Calu3 (cell line): ENCODE measurements around the gene BMPR2. TPM values are rescaled to one million over a fixed set of nuclear protein-coding genes. Genes with fewer than 3 reads are reported as not detected.

ENCODE experiments used
- BruUV-seq: library from RNA; stranded (reverse); fragments of 400-500 nt; replicated peaks from 2 replicates; lab custom pipeline; 2021; lab: Mats Ljungman, UMichigan
- CTCF ChIA-PET: fragments of 300-600 bp; sonication (Branson Sonifier 250); formaldehyde crosslinking; loops from one replicate; lab custom pipeline; 2022; ENCODE audit warnings: antibody characterized with exemption; lab: Charles Lee
- DNase-seq: peaks from one replicate; pipeline ENCODE4 v3.0.0; 2022
- H3K27ac Mint-ChIP-seq: one replicate; pipeline ENCODE4 v1.8.0; 2022; ENCODE audit warnings: mixed read lengths; ENCODE audit not compliant: unreplicated experiment
- H3K27me3 Mint-ChIP-seq: one replicate; pipeline ENCODE4 v1.8.0; 2022; ENCODE audit warnings: mixed read lengths; ENCODE audit not compliant: unreplicated experiment
- H3K36me3 Mint-ChIP-seq: one replicate; pipeline ENCODE4 v1.8.0; 2022; ENCODE audit warnings: mild to moderate bottlenecking, moderate library complexity, mixed read lengths; ENCODE audit not compliant: insufficient read depth, unreplicated experiment
- H3K4me1 Mint-ChIP-seq: one replicate; pipeline ENCODE4 v1.8.0; 2022; ENCODE audit warnings: mild to moderate bottlenecking, low read depth, mixed read lengths; ENCODE audit not compliant: unreplicated experiment
- H3K4me3 Mint-ChIP-seq: one replicate; pipeline ENCODE4 v1.8.0; 2022; ENCODE audit warnings: mild to moderate bottlenecking, low read depth, moderate library complexity, mixed read lengths; ENCODE audit not compliant: unreplicated experiment
- H3K9me3 Mint-ChIP-seq: one replicate; pipeline ENCODE4 v1.8.0; 2022; ENCODE audit warnings: low read depth, mixed read lengths; ENCODE audit not compliant: unreplicated experiment
- CTCF ChIP-seq: fragments of 200-600 bp; IDR thresholded peaks from one replicate; pipeline ENCODE4 v1.8.0; 2022; ENCODE audit warnings: antibody characterized with exemption; ENCODE audit not compliant: unreplicated experiment
- intact Hi-C: fragments of 100-400 bp; cut with micrococcal nuclease; formaldehyde crosslinking; loops from one replicate; pipeline ENCODE4 v1.10.0; 2022; ENCODE audit not compliant: unreplicated experiment
- total RNA-seq: library from RNA; stranded (reverse); gene quantifications from 2 replicates; pipeline ENCODE4 v1.2.3, GENCODE V29; 2022

BMPR2 gene
- total RNA-seq, 1 experiment from 2014 or later = 50.1 TPM

DNA sequence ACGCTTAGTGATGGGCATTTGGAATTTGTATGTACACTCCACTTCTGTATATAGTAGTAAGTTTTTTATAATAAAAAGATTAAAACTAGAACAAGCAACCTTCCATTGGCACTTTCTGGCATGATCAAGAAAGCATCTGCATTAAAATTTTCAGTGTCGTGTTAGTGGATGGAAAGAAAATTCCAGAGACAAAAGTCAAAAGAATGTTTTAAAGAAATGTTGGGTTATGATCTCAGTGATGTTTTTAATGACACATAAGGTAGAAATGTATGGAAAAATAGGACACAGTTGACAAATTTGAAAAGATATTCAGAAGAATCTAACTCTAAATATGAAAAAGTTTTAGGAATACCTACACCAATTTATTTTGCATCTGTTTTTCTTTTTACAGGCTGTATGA lies 132.6 kb downstream of the BMPR2 start:
- no peaks in the 10 kb centered on the region for H3K27me3 Mint-ChIP-seq
- BruUV-seq = no TSS peak
- no peaks in the 10 kb centered on the region for H3K4me1 Mint-ChIP-seq
- H3K4me3 Mint-ChIP-seq = no peak overlapping the region
- no peak overlapping the region for H3K27ac Mint-ChIP-seq
- intact Hi-C loops = no loop called here
- TF ChIP-seq CTCF = no peak
- no peaks in the 10 kb centered on the region for H3K36me3 Mint-ChIP-seq
- H3K9me3 Mint-ChIP-seq = no peaks in the 10 kb centered on the region
- DNase-seq = no peak
- CTCF ChIA-PET = no interaction called here

DNA sequence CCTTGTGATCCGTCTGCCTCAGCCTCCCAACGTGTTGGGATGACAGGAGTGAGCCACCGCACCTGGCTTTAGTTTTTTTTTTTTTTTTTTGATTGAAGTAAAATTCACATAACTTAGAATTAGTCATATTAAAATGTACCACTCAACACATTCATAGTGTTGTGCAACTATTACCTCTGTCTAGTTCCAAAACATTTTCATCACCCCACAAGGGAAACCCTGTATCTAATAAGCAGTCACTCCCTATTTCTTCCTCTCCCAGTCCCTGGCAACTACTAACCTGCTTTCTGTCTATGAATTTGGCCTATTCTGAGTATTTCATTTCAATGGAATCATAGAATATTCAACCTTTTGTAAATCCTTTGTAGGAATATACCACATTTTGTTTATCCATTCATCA lies 134.8 kb downstream of the BMPR2 start:
- intact Hi-C loops = no loop called here
- TF ChIP-seq CTCF = no peak
- CTCF ChIA-PET = interaction anchor here (0.6 to 0.7 kb wide), 2 partner anchors 25 to 933 kb away, joined by 3 to 5 read pairs; no protein-coding TSS in a partner anchor
- no TSS peak for BruUV-seq
- Mint-ChIP-seq H3K27ac (no peak overlapping the region), H3K36me3 (peaks cover 6% of the 10 kb centered on the region), H3K9me3 (no peaks in the 10 kb centered on the region), H3K27me3 (no peaks in the 10 kb centered on the region), H3K4me1 (no peaks in the 10 kb centered on the region), H3K4me3 (no peak overlapping the region)
- no peak for DNase-seq

GRCh38 chr2:202512176-202512575 lies 136.0 kb downstream of the BMPR2 start:
- intact Hi-C loops = no loop called here
- no peaks in the 10 kb centered on the region for H3K9me3 Mint-ChIP-seq
- no peak overlapping the region for H3K4me3 Mint-ChIP-seq
- no peak overlapping the region for H3K27ac Mint-ChIP-seq
- TF ChIP-seq CTCF = no peak
- BruUV-seq = no TSS peak
- H3K36me3 Mint-ChIP-seq = peaks cover 6% of the 10 kb centered on the region
- no peak for DNase-seq
- CTCF ChIA-PET = no interaction called here
- no peaks in the 10 kb centered on the region for H3K27me3 Mint-ChIP-seq
- H3K4me1 Mint-ChIP-seq = no peaks in the 10 kb centered on the region

DNA sequence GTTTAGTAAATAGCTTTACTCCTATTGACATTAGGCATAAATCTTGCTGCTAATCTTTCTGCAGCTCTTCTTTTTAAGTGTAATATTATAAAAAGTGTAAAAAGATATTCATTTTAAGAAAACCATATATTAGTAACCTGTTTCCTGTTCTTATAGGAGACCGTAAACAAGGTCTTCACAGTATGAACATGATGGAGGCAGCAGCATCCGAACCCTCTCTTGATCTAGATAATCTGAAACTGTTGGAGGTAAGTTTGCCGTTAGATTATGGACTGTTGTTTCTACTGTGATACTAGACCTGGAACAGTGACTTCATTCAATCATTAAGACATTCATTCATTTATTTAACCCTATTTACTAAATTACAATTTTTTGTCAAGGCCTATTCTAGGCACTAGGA lies 138.6 kb downstream of the BMPR2 start:
- no peaks in the 10 kb centered on the region for H3K9me3 Mint-ChIP-seq

More for the DNA sequence above, 138.6 kb downstream of the BMPR2 start:
- intact Hi-C loops = no loop called here
- DNase-seq = no peak
- no peak for TF ChIP-seq CTCF
- CTCF ChIA-PET = no interaction called here
- no peaks in the 10 kb centered on the region for H3K27me3 Mint-ChIP-seq
- no peak overlapping the region for H3K27ac Mint-ChIP-seq
- no peak overlapping the region for H3K4me3 Mint-ChIP-seq
- no peaks in the 10 kb centered on the region for H3K4me1 Mint-ChIP-seq
- no TSS peak for BruUV-seq
- peaks cover 6% of the 10 kb centered on the region for H3K36me3 Mint-ChIP-seq
